Stimulated activated CD8-positive, alpha-beta memory T cell treated with anti-CD3 and anti-CD28 coated beads, Interleukin-12 subunit alpha, Interleukin-12 subunit beta, amount 100 ng/mL, for 24 hours (primary cell): ENCODE measurements around the gene PCBP2.

ENCODE experiments used
- DNase-seq: peaks from one replicate; pipeline ENCODE4 v3.0.0-alpha.2; 2020; ENCODE audit errors: extremely low read depth

The PCBP2 gene

GRCh38 chr12:53508534-53509170 lies 56.8 kb downstream of the PCBP2 start:
- DNase-seq: peak; percentile 49

- no peak for DNase-seq
Measured at GRCh38 chr12:53510181-53510812, 58.4 kb downstream of the PCBP2 start.

- DNase-seq: no peak
Measured at GRCh38 chr12:53513712-53514410, 62.0 kb downstream of the PCBP2 start.

GRCh38 chr12:53514628-53515290 lies 62.9 kb downstream of the PCBP2 start:
- DNase-seq: no peak

- no peak for DNase-seq
Measured at GRCh38 chr12:53515291-53515680, 63.4 kb downstream of the PCBP2 start.

GRCh38 chr12:53516758-53517455 lies 65.0 kb downstream of the PCBP2 start:
- no peak for DNase-seq

GRCh38 chr12:53518381-53518780 lies 66.5 kb downstream of the PCBP2 start:
- no peak for DNase-seq

GRCh38 chr12:53523131-53523530 lies 71.2 kb downstream of the PCBP2 start:
- DNase-seq: no peak

- DNase-seq: no peak
Measured at GRCh38 chr12:53524476-53524875, 72.6 kb downstream of the PCBP2 start.

GRCh38 chr12:53530061-53530460 lies 78.2 kb downstream of the PCBP2 start:
- no peak for DNase-seq
